Sigmoid colon (tissue), 4 donors: ENCODE results near the gene AP3S1.

ENCODE experiments used
- EP300 ChIP-seq, 4 donors: sonication (generic); formaldehyde crosslinking; IDR thresholded peaks; one replicate each; pipeline ENCODE4 v1.6.1; 2017; ENCODE audit warnings: antibody characterized with exemption in 4 of 4
- POLR2A ChIP-seq, 2 donors: fragments of 450-650 bp; IDR thresholded peaks; one replicate each; pipeline ENCODE4 v1.6.1; 2016; ENCODE audit warnings: antibody characterized with exemption in 2 of 2, mild to moderate bottlenecking in 2 of 2, moderate library complexity in 2 of 2
- TF ChIP-seq, protein P1 (sequence below), 4 experiments: fragments of 450-650 bp in 3 of 4; fragments of 200-600 bp in 1 of 4; IDR thresholded peaks; one replicate each; pipeline ENCODE4 v1.5.1; 2016 to 2019; ENCODE audit warnings: antibody characterized with exemption in 4 of 4, mild to moderate bottlenecking in 3 of 4, moderate library complexity in 2 of 4

- no peak for TF ChIP-seq POLR2A (IDR thresholded peaks at IDR 0.05)
- TF ChIP-seq EP300 (IDR thresholded peaks at IDR 0.05), result no peak
- TF ChIP-seq, protein P1, sequence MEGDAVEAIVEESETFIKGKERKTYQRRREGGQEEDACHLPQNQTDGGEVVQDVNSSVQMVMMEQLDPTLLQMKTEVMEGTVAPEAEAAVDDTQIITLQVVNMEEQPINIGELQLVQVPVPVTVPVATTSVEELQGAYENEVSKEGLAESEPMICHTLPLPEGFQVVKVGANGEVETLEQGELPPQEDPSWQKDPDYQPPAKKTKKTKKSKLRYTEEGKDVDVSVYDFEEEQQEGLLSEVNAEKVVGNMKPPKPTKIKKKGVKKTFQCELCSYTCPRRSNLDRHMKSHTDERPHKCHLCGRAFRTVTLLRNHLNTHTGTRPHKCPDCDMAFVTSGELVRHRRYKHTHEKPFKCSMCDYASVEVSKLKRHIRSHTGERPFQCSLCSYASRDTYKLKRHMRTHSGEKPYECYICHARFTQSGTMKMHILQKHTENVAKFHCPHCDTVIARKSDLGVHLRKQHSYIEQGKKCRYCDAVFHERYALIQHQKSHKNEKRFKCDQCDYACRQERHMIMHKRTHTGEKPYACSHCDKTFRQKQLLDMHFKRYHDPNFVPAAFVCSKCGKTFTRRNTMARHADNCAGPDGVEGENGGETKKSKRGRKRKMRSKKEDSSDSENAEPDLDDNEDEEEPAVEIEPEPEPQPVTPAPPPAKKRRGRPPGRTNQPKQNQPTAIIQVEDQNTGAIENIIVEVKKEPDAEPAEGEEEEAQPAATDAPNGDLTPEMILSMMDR (IDR thresholded peaks at IDR 0.05), result no peak
These were observed 39.8 kb upstream of the AP3S1 start for GRCh38 chr5:115801984-115802383.
